WTC11 (cell line): ENCODE data around the gene ODAD4. TPM values are rescaled to one million over a fixed set of nuclear protein-coding genes. Genes with fewer than 3 reads are reported as not detected.

Experiments
- ATAC-seq: fragments of 200-7000 bp; cut with Tn5 transposase; 2 replicates; pipeline ENCODE4 v1.10.0; 2021; ENCODE audit warnings: mild to moderate bottlenecking, moderate library complexity
- CTCF ChIA-PET: fragments of 300-600 bp; sonication (Branson Sonifier 250); formaldehyde crosslinking; loops from one replicate; lab custom pipeline; 2021; ENCODE audit warnings: antibody characterized with exemption; lab: Charles Lee
- POLR2A ChIA-PET: fragments of 350-600 bp; sonication (Branson Sonifier 250); formaldehyde crosslinking; loops from one replicate; lab custom pipeline; 2021; ENCODE audit warnings: antibody characterized with exemption; lab: Charles Lee
- DNase-seq: peaks from one replicate; pipeline ENCODE4 v3.0.0; 2021; ENCODE audit warnings: low spot score
- H3K27ac Mint-ChIP-seq: 2 replicates; pipeline ENCODE4 v1.8.0; 2021; ENCODE audit warnings: mixed read lengths
- H3K27me3 Mint-ChIP-seq: 2 replicates; pipeline ENCODE4 v1.8.0; 2021; ENCODE audit warnings: low read depth, mild to moderate bottlenecking, moderate library complexity, mixed read lengths
- H3K36me3 Mint-ChIP-seq: 2 replicates; pipeline ENCODE4 v1.8.0; 2021; ENCODE audit warnings: mixed read lengths
- H3K4me1 Mint-ChIP-seq: 2 replicates; pipeline ENCODE4 v1.8.0; 2022; ENCODE audit warnings: mixed read lengths
- H3K4me3 Mint-ChIP-seq: 2 replicates; pipeline ENCODE4 v1.8.0; 2021; ENCODE audit warnings: mild to moderate bottlenecking, moderate library complexity, mixed read lengths
- H3K9me3 Mint-ChIP-seq: 2 replicates; pipeline ENCODE4 v1.8.0; 2021; ENCODE audit warnings: mixed read lengths
- ATF1 ChIP-seq: sonication (generic); formaldehyde crosslinking; IDR thresholded peaks from 2 replicates; pipeline ENCODE4 v1.8.1; 2023; ENCODE audit warnings: mild to moderate bottlenecking, moderate library complexity, missing genetic modification reagents
- ATF3 ChIP-seq: sonication (generic); formaldehyde crosslinking; conservative IDR thresholded peaks from 2 replicates; pipeline ENCODE4 v1.8.1; 2022; ENCODE audit warnings: mild to moderate bottlenecking, missing genetic modification reagents
- ATF6 ChIP-seq: sonication (generic); formaldehyde crosslinking; IDR thresholded peaks from 2 replicates; pipeline ENCODE4 v1.8.1; 2023; ENCODE audit warnings: mild to moderate bottlenecking, missing genetic modification reagents
- CREM ChIP-seq: sonication (generic); formaldehyde crosslinking; IDR thresholded peaks from 2 replicates; pipeline ENCODE4 v1.8.1; 2022; ENCODE audit warnings: mild to moderate bottlenecking, missing genetic modification reagents, moderate library complexity
- CTCF ChIP-seq: fragments of 200-600 bp; IDR thresholded peaks from 2 replicates; pipeline ENCODE4 v1.8.0; 2022; ENCODE audit warnings: antibody characterized with exemption
- ETV6 ChIP-seq: sonication (generic); formaldehyde crosslinking; IDR thresholded peaks from 2 replicates; pipeline ENCODE4 v1.8.1; 2022; ENCODE audit warnings: mild to moderate bottlenecking, missing genetic modification reagents
- FOXK1 ChIP-seq: sonication (generic); formaldehyde crosslinking; IDR thresholded peaks from 2 replicates; pipeline ENCODE4 v1.8.0; 2022; ENCODE audit warnings: mild to moderate bottlenecking, moderate library complexity, missing genetic modification reagents
- GABPB1 ChIP-seq: sonication (generic); formaldehyde crosslinking; IDR thresholded peaks from 2 replicates; pipeline ENCODE4 v1.8.1; 2023; ENCODE audit warnings: mild to moderate bottlenecking, missing genetic modification reagents
- IRF2 ChIP-seq: sonication (generic); formaldehyde crosslinking; IDR thresholded peaks from 2 replicates; pipeline ENCODE4 v1.8.0; 2022; ENCODE audit warnings: low read depth, missing genetic modification reagents, borderline replicate concordance
- MAX ChIP-seq: sonication (generic); formaldehyde crosslinking; IDR thresholded peaks from 2 replicates; pipeline ENCODE4 v1.8.0; 2022; ENCODE audit warnings: mild to moderate bottlenecking, missing genetic modification reagents
- MXD4 ChIP-seq: fragments of 250-450 bp; sonication (Bioruptor Pico); IDR thresholded peaks from 2 replicates; pipeline ENCODE4 v1.8.0; 2021; ENCODE audit warnings: mild to moderate bottlenecking, moderate library complexity, borderline replicate concordance
- NFATC4 ChIP-seq: fragments of 250-450 bp; sonication (Bioruptor Pico); IDR thresholded peaks from 2 replicates; pipeline ENCODE4 v1.9.0; 2021; ENCODE audit warnings: mild to moderate bottlenecking
- NFE2L1 ChIP-seq: sonication (generic); formaldehyde crosslinking; IDR thresholded peaks from 2 replicates; pipeline ENCODE4 v1.8.1; 2023; ENCODE audit warnings: missing genetic modification reagents
- NFYB ChIP-seq: sonication (generic); formaldehyde crosslinking; conservative IDR thresholded peaks from 2 replicates; pipeline ENCODE4 v1.8.0; 2022; ENCODE audit warnings: low read depth, missing genetic modification reagents
- NR2C2 ChIP-seq: sonication (generic); formaldehyde crosslinking; IDR thresholded peaks from 2 replicates; pipeline ENCODE4 v1.8.0; 2022; ENCODE audit warnings: mild to moderate bottlenecking, missing genetic modification reagents
- RELA ChIP-seq: sonication (generic); formaldehyde crosslinking; IDR thresholded peaks from 2 replicates; pipeline ENCODE4 v1.8.1; 2022; ENCODE audit warnings: missing genetic modification reagents, mild to moderate bottlenecking, borderline replicate concordance
- RORB ChIP-seq: fragments of 250-450 bp; sonication (Bioruptor Pico); IDR thresholded peaks from 2 replicates; pipeline ENCODE4 v1.9.0; 2021; ENCODE audit warnings: mild to moderate bottlenecking
- SMAD4 ChIP-seq: sonication (generic); formaldehyde crosslinking; IDR thresholded peaks from 2 replicates; pipeline ENCODE4 v1.8.0; 2022; ENCODE audit warnings: mild to moderate bottlenecking, missing genetic modification reagents
- SOX15 ChIP-seq: fragments of 250-450 bp; sonication (Bioruptor Pico); IDR thresholded peaks from 2 replicates; pipeline ENCODE4 v1.9.0; 2021; ENCODE audit warnings: mild to moderate bottlenecking
- USF2 ChIP-seq: sonication (generic); formaldehyde crosslinking; IDR thresholded peaks from 2 replicates; pipeline ENCODE4 v1.8.1; 2023; ENCODE audit warnings: mild to moderate bottlenecking, missing genetic modification reagents, moderate library complexity
- ZMAT4 ChIP-seq: fragments of 250-450 bp; sonication (Bioruptor Pico); IDR thresholded peaks from 2 replicates; pipeline ENCODE4 v1.9.0; 2021; ENCODE audit warnings: mild to moderate bottlenecking
- ZNF138 ChIP-seq: sonication (generic); formaldehyde crosslinking; conservative IDR thresholded peaks from 2 replicates; pipeline ENCODE4 v1.8.1; 2022; ENCODE audit warnings: mild to moderate bottlenecking, moderate library complexity, missing genetic modification reagents
- ZNF416 ChIP-seq: fragments of 250-450 bp; sonication (Bioruptor Pico); IDR thresholded peaks from 2 replicates; pipeline ENCODE4 v1.9.0; 2021; ENCODE audit warnings: mild to moderate bottlenecking, inconsistent platforms
- ZNF425 ChIP-seq: fragments of 250-450 bp; sonication (Bioruptor Pico); conservative IDR thresholded peaks from 2 replicates; pipeline ENCODE4 v1.9.0; 2021; ENCODE audit warnings: mild to moderate bottlenecking
- ZNF671 ChIP-seq: fragments of 250-450 bp; sonication (Bioruptor Pico); IDR thresholded peaks from 2 replicates; pipeline ENCODE4 v1.8.0; 2021; ENCODE audit warnings: mild to moderate bottlenecking
- ZSCAN18 ChIP-seq: fragments of 250-450 bp; sonication (Bioruptor Pico); IDR thresholded peaks from 2 replicates; pipeline ENCODE4 v2.1.2; 2022; ENCODE audit warnings: mild to moderate bottlenecking, moderate library complexity
- total RNA-seq: library from RNA; stranded (reverse); gene quantifications from 3 replicates; pipeline ENCODE4 v1.2.3, GENCODE V29; 2021

The ODAD4 gene
- total RNA-seq, 1 experiment from 2014 or later, result 1.9 TPM

GRCh38 chr17:41971721-41972523, 41.5 kb downstream of the ODAD4 start:
- H3K4me3 Mint-ChIP-seq, result no peak overlapping the region
- CTCF ChIA-PET, result interaction anchor here (0.5 to 1.6 kb wide), 2 partner anchors 41 to 185 kb away, joined by 3 to 4 read pairs; partner anchors contain the start of genes JUP and ODAD4

GRCh38 chr17:41972571-41973407, 42.4 kb downstream of the ODAD4 start:
- no peak overlapping the region for H3K27ac Mint-ChIP-seq
- TF ChIP-seq ZNF425 (CRISPR knock-in tag), result no peak
- no peak for TF ChIP-seq ATF3 (CRISPR knock-in tag)
- no peak for TF ChIP-seq CREM (CRISPR knock-in tag)
- TF ChIP-seq SOX15 (CRISPR knock-in tag), result no peak
- no peak for TF ChIP-seq RORB (CRISPR knock-in tag)
- no peak for TF ChIP-seq ATF6
- no peak for TF ChIP-seq MAX (CRISPR knock-in tag)
- TF ChIP-seq NFATC4, result no peak
- TF ChIP-seq NR2C2, result no peak
- TF ChIP-seq NFYB (CRISPR knock-in tag), result no peak
- TF ChIP-seq GABPB1 (CRISPR knock-in tag), result no peak
- no peak for TF ChIP-seq ZNF671
- TF ChIP-seq CTCF, result no peak
- TF ChIP-seq ZSCAN18 (CRISPR knock-in tag), result no peak
- TF ChIP-seq, all 79 proteins: peak for 0
- H3K27me3 Mint-ChIP-seq, result no peaks in the 10 kb centered on the region

More at GRCh38 chr17:41971721-41972523, 41.5 kb downstream of the ODAD4 start:
- Mint-ChIP-seq H3K9me3 (no peaks in the 10 kb centered on the region), H3K27me3 (no peaks in the 10 kb centered on the region), H3K36me3 (peaks cover 30% of the 10 kb centered on the region), H3K27ac (no peak overlapping the region), H3K4me1 (peaks cover 8% of the 10 kb centered on the region)
- ATAC-seq, result no peak
- POLR2A ChIA-PET, result interaction anchor here (0.7 kb wide), 1 partner anchor 141 kb away, joined by 5 read pairs; no protein-coding TSS in a partner anchor
- no peak for DNase-seq
- TF ChIP-seq ZNF138 (CRISPR knock-in tag) (no peak), GABPB1 (CRISPR knock-in tag) (no peak), ZMAT4 (no peak), USF2 (CRISPR knock-in tag) (no peak), SMAD4 (CRISPR knock-in tag) (no peak), MXD4 (CRISPR knock-in tag) (no peak), NFE2L1 (no peak), IRF2 (CRISPR knock-in tag) (no peak), ETV6 (CRISPR knock-in tag) (no peak), ATF1 (CRISPR knock-in tag) (no peak), RELA (CRISPR knock-in tag) (no peak), ZNF416 (CRISPR knock-in tag) (no peak), FOXK1 (CRISPR knock-in tag) (no peak)

More at GRCh38 chr17:41972571-41973407, 42.4 kb downstream of the ODAD4 start:
- Mint-ChIP-seq H3K9me3 (no peaks in the 10 kb centered on the region), H3K36me3 (peaks cover 39% of the 10 kb centered on the region), H3K4me3 (no peak overlapping the region), H3K4me1 (peaks cover 5% of the 10 kb centered on the region)
- ChIA-PET POLR2A (no interaction called here), CTCF (interaction anchor here (0.5 to 1.6 kb wide), 3 partner anchors 14 to 186 kb away, joined by 3 to 4 read pairs (median 3); partner anchors contain the start of genes JUP and ODAD4)
- no peak for DNase-seq
- no peak for ATAC-seq
